ENCODE data around the gene PREX1. TPM values are rescaled to one million over a fixed set of nuclear protein-coding genes. Genes with fewer than 3 reads are reported as not detected.
"Not testable (repeated sequence)": the region's sequence is repeated elsewhere in the genome, so short reads cannot be mapped to it uniquely, and the experiment has no call there.

Gene PREX1
- total RNA-seq = 80.3 and 83.9 TPM in 2 replicates

DNA sequence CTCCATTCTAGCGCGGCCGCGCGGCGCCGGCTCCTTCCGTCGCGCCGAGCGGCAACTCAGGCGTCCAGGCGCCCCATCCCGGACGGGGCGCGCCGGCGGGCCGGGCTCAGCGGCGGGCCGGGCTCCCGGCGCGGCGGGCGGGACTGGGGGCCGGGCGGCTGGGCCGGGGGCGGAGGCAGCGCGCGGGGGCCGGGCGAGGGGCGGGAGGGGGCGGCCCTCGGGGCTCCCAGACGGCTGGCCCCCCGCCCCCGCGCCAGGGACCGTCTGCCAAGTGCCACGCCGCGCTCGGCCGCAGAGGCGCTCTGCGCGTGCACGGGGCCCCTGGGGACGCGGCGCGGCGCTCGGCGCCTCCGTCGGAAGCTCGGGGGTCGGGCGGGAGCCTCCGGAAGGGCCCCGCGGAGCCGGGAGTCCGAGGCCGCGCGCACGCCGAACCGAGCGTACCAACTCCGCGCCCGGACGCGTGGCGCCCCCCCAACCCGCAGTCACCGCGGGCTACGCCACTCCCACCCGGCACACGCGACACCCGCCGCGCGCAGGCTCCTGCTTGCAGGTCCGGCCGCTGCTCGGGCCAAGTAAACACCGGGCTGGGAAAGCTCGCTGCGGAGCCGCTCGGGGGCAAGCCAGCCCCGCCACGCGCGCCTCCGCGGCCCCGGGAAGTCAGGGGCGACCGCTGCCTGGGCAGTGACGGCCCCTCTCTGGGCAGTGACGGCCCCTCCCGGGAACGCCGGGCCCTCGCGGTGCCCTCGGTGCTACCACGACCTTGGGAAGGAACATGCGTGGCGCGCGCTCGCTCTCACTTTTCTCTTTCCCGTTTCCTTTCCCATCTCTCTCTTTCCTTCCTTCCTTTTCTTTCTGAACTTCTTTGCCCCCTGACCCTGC is at the start of gene PREX1:
Gene PREX1 (minus strand): TSS at position 145 of the 879 bp plus-strand sequence. CDS start 139 bp downstream, at position 6.
- intact Hi-C loops (cut with micrococcal nuclease) = loop anchor here (5.0 kb wide), 1 partner anchor 79 kb away; no protein-coding TSS in a partner anchor
- H3K4me1 Mint-ChIP-seq (ENCODE audit: low read depth) = peaks cover 40% of the 10 kb centered on the region
- H3K36me3 Mint-ChIP-seq (ENCODE audit: low read depth) = peaks cover 25% of the 10 kb centered on the region
- no peaks in the 10 kb centered on the region for H3K9me3 Mint-ChIP-seq
- DNase-seq (ENCODE audit: low spot score) = peak; percentile 77
- H3K27ac Mint-ChIP-seq = peak within 1 kb of the TSS; percentile 84
- H3K4me3 Mint-ChIP-seq (ENCODE audit: low read depth) = peak within 1 kb of the TSS; percentile 95
- H3K27me3 Mint-ChIP-seq (ENCODE audit: low read depth) = peaks cover 35% of the 10 kb centered on the region

DNA sequence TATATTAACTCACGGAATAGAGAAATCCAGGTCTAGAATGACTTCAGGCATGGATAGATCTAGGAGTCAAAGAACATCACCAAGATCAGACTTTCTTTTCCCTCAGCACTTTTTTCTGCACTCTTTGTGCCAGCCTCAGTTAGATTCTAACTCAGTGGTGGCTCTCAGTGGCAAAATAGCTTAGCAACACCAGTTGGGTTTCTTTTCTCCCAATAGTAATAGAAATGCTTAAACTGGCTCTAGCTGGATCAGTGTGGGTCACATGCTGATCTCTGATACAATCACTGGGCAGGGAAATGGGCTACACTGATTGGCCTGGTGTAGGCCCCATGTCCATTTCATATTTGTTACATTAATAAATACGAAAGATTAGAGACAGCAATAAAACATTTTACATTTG is 49.5 kb upstream of the PREX1 start:
- H3K27me3 Mint-ChIP-seq (ENCODE audit: low read depth) = no peaks in the 10 kb centered on the region
- intact Hi-C loops (cut with micrococcal nuclease) = no loop called here

DNA sequence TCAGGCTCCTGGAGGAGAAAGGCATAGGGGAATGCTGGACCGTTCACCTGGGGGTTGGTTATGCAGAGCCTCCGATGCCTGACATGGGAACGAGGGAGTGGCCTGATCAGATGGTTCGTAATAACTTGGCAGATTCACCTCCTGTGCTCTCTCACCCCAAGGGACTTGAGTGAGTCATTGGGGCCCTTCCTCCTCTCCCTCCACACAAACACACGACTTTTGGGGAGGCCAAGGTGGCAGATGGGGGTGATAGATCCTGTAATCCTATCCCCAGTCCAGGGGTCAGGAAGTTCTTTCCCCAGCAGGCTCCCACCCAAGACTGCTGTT is 48.1 kb upstream of the PREX1 start:
- Mint-ChIP-seq H3K27ac (no peak overlapping the region), H3K27me3 (ENCODE audit: low read depth) (no peaks in the 10 kb centered on the region), H3K4me3 (ENCODE audit: low read depth) (no peak overlapping the region)

More for the DNA sequence above, 49.5 kb upstream of the PREX1 start:
- Mint-ChIP-seq H3K27ac (no peak overlapping the region), H3K4me3 (ENCODE audit: low read depth) (no peak overlapping the region), H3K4me1 (ENCODE audit: low read depth) (peaks cover 5% of the 10 kb centered on the region), H3K9me3 (peaks cover 4% of the 10 kb centered on the region), H3K36me3 (ENCODE audit: low read depth) (peaks cover 5% of the 10 kb centered on the region)
- no peak for DNase-seq (ENCODE audit: low spot score)

GRCh38 chr20:48875233-48875913 is 47.6 kb upstream of the PREX1 start:
- Mint-ChIP-seq H3K4me3 (ENCODE audit: low read depth) (no peak overlapping the region), H3K4me1 (ENCODE audit: low read depth) (peaks cover 8% of the 10 kb centered on the region), H3K36me3 (ENCODE audit: low read depth) (peaks cover 5% of the 10 kb centered on the region), H3K27me3 (ENCODE audit: low read depth) (no peaks in the 10 kb centered on the region), H3K27ac (no peak overlapping the region), H3K9me3 (peaks cover 4% of the 10 kb centered on the region)
- intact Hi-C loops (cut with micrococcal nuclease) = no loop called here
- no peak for DNase-seq (ENCODE audit: low spot score)

More for the DNA sequence above, 48.1 kb upstream of the PREX1 start:
- Mint-ChIP-seq H3K9me3 (peaks cover 4% of the 10 kb centered on the region), H3K4me1 (ENCODE audit: low read depth) (peaks cover 8% of the 10 kb centered on the region), H3K36me3 (ENCODE audit: low read depth) (peaks cover 5% of the 10 kb centered on the region)
- no peak for DNase-seq (ENCODE audit: low spot score)
- intact Hi-C loops (cut with micrococcal nuclease) = no loop called here

DNA sequence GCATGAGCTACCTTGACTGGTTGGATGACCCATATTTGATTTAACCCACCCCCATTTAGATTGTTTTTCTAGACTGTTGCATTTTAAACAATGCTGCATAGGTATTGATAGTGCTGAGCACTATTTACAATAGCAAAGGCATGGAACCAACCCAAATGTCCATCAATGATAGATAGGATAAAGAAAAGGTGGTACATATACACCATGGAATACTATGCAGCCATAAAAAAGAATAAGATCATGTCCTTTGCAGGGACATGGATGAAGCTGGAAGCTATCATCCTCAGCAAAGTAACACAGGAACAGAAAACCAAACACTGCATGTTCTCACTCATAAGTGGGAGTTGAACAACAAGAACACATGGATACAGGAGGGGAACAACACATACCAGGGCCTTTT is 41.6 kb upstream of the PREX1 start:
- intact Hi-C loops (cut with micrococcal nuclease); H3K27me3 Mint-ChIP-seq (ENCODE audit: low read depth); H3K27ac Mint-ChIP-seq; H3K9me3 Mint-ChIP-seq; H3K4me3 Mint-ChIP-seq (ENCODE audit: low read depth); DNase-seq (ENCODE audit: low spot score); H3K4me1 Mint-ChIP-seq (ENCODE audit: low read depth); H3K36me3 Mint-ChIP-seq (ENCODE audit: low read depth): not testable (repeated sequence)

- no peak overlapping the region for H3K4me3 Mint-ChIP-seq (ENCODE audit: low read depth)
- H3K27me3 Mint-ChIP-seq (ENCODE audit: low read depth) = peaks cover 16% of the 10 kb centered on the region
- H3K9me3 Mint-ChIP-seq = no peaks in the 10 kb centered on the region
- intact Hi-C loops (cut with micrococcal nuclease) = no loop called here
- H3K4me1 Mint-ChIP-seq (ENCODE audit: low read depth) = peaks cover 3% of the 10 kb centered on the region
- no peak overlapping the region for H3K27ac Mint-ChIP-seq
- no peaks in the 10 kb centered on the region for H3K36me3 Mint-ChIP-seq (ENCODE audit: low read depth)
- DNase-seq (ENCODE audit: low spot score) = no peak
These were observed 39.1 kb upstream of the PREX1 start for GRCh38 chr20:48866936-48867335.

- no peak for DNase-seq (ENCODE audit: low spot score)
- Mint-ChIP-seq H3K4me3 (ENCODE audit: low read depth) (no peak overlapping the region), H3K27ac (no peak overlapping the region), H3K9me3 (no peaks in the 10 kb centered on the region), H3K27me3 (ENCODE audit: low read depth) (peaks cover 16% of the 10 kb centered on the region), H3K36me3 (ENCODE audit: low read depth) (no peaks in the 10 kb centered on the region), H3K4me1 (ENCODE audit: low read depth) (peaks cover 6% of the 10 kb centered on the region)
- intact Hi-C loops (cut with micrococcal nuclease) = no loop called here
These were observed 37.0 kb upstream of the PREX1 start for GRCh38 chr20:48864738-48865318.

DNA sequence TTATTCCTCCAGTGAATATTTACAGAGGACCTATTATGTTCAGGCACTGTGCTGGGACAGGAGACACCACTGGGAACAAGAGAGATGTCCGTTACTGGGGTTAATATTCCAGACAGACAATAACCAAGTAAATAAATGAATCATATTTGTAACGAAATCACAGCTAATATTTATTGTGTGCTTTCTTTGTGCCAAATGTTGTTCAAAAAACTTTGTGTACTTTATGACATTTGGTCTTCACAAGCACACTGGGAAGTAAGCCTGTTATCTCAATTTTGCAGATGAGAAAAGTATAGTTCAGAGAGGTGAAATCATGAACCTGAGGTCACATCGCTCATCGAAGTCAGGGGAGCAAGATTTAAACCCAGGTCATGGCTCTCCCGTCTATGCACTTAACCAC is 36.5 kb upstream of the PREX1 start:
- no peaks in the 10 kb centered on the region for H3K9me3 Mint-ChIP-seq
- H3K4me1 Mint-ChIP-seq (ENCODE audit: low read depth) = peaks cover 8% of the 10 kb centered on the region
- H3K4me3 Mint-ChIP-seq (ENCODE audit: low read depth) = no peak overlapping the region
- H3K36me3 Mint-ChIP-seq (ENCODE audit: low read depth) = no peaks in the 10 kb centered on the region
- H3K27me3 Mint-ChIP-seq (ENCODE audit: low read depth) = peaks cover 16% of the 10 kb centered on the region
- no peak overlapping the region for H3K27ac Mint-ChIP-seq
- intact Hi-C loops (cut with micrococcal nuclease) = no loop called here
- no peak for DNase-seq (ENCODE audit: low spot score)

GRCh38 chr20:48862279-48862678 is 34.5 kb upstream of the PREX1 start:
- Mint-ChIP-seq H3K4me1 (ENCODE audit: low read depth) (peaks cover 11% of the 10 kb centered on the region), H3K36me3 (ENCODE audit: low read depth) (no peaks in the 10 kb centered on the region), H3K9me3 (no peaks in the 10 kb centered on the region), H3K27ac (no peak overlapping the region), H3K4me3 (ENCODE audit: low read depth) (no peak overlapping the region), H3K27me3 (ENCODE audit: low read depth) (peaks cover 16% of the 10 kb centered on the region)
- no peak for DNase-seq (ENCODE audit: low spot score)
- intact Hi-C loops (cut with micrococcal nuclease) = no loop called here

- Mint-ChIP-seq H3K36me3 (ENCODE audit: low read depth) (no peaks in the 10 kb centered on the region), H3K27me3 (ENCODE audit: low read depth) (peaks cover 16% of the 10 kb centered on the region), H3K9me3 (no peaks in the 10 kb centered on the region), H3K27ac (no peak overlapping the region), H3K4me1 (ENCODE audit: low read depth) (peaks cover 11% of the 10 kb centered on the region), H3K4me3 (ENCODE audit: low read depth) (no peak overlapping the region)
- no peak for DNase-seq (ENCODE audit: low spot score)
- intact Hi-C loops (cut with micrococcal nuclease) = no loop called here
These were observed 33.6 kb upstream of the PREX1 start for GRCh38 chr20:48861444-48861843.

GRCh38 chr20:48858075-48858790 is 30.4 kb upstream of the PREX1 start:
- peaks cover 27% of the 10 kb centered on the region for H3K4me1 Mint-ChIP-seq (ENCODE audit: low read depth)
- intact Hi-C loops (cut with micrococcal nuclease) = no loop called here
- H3K36me3 Mint-ChIP-seq (ENCODE audit: low read depth) = no peaks in the 10 kb centered on the region
- no peak overlapping the region for H3K27ac Mint-ChIP-seq
- no peak for DNase-seq (ENCODE audit: low spot score)
- peaks cover 7% of the 10 kb centered on the region for H3K9me3 Mint-ChIP-seq
- no peaks in the 10 kb centered on the region for H3K27me3 Mint-ChIP-seq (ENCODE audit: low read depth)
- H3K4me3 Mint-ChIP-seq (ENCODE audit: low read depth) = no peak overlapping the region

- peaks cover 6% of the 10 kb centered on the region for H3K36me3 Mint-ChIP-seq (ENCODE audit: low read depth)
- no peak overlapping the region for H3K27ac Mint-ChIP-seq
- peaks cover 17% of the 10 kb centered on the region for H3K9me3 Mint-ChIP-seq
- no peak for DNase-seq (ENCODE audit: low spot score)
- H3K4me3 Mint-ChIP-seq (ENCODE audit: low read depth) = no peak overlapping the region
- intact Hi-C loops (cut with micrococcal nuclease) = no loop called here
- peaks cover 25% of the 10 kb centered on the region for H3K4me1 Mint-ChIP-seq (ENCODE audit: low read depth)
- H3K27me3 Mint-ChIP-seq (ENCODE audit: low read depth) = no peaks in the 10 kb centered on the region
These were observed 28.3 kb upstream of the PREX1 start for GRCh38 chr20:48856130-48856529.

Data from activated T-helper 2 cell treated with anti-CD3 and anti-CD28 coated beads, Interferon-gamma antibody, Interleukin-2, Interleukin-4, amounts not matched to agents 10 μg/mL and 5 μg/mL and 100 μg/mL, durations not matched to agents 14 hours and 24 hours and 36 hours (primary cell).